Epithelial cell of prostate (primary cell): ENCODE measurements around the gene TRIP13.

Experiments used
- DNase-seq: peaks from one replicate; pipeline ENCODE4 v3.0.0-alpha.2; 2011; ENCODE audit warnings: low read depth, low spot score
- H3K27ac ChIP-seq: fragments of 450-650 bp; 2 replicates; pipeline ENCODE4 v1.5.1; 2017; ENCODE audit warnings: mild to moderate bottlenecking

Gene TRIP13

GRCh38 chr5:854217-854616 lies 38.5 kb upstream of the TRIP13 start:
- no peak for DNase-seq
- no peak overlapping the region for H3K27ac ChIP-seq

- no peak overlapping the region for H3K27ac ChIP-seq
Measured at GRCh38 chr5:854966-855743, 37.5 kb upstream of the TRIP13 start.

GRCh38 chr5:855771-856530 lies 36.7 kb upstream of the TRIP13 start:
- H3K27ac ChIP-seq = no peak overlapping the region
- no peak for DNase-seq

More at GRCh38 chr5:854966-855743, 37.5 kb upstream of the TRIP13 start:
- no peak for DNase-seq

DNA sequence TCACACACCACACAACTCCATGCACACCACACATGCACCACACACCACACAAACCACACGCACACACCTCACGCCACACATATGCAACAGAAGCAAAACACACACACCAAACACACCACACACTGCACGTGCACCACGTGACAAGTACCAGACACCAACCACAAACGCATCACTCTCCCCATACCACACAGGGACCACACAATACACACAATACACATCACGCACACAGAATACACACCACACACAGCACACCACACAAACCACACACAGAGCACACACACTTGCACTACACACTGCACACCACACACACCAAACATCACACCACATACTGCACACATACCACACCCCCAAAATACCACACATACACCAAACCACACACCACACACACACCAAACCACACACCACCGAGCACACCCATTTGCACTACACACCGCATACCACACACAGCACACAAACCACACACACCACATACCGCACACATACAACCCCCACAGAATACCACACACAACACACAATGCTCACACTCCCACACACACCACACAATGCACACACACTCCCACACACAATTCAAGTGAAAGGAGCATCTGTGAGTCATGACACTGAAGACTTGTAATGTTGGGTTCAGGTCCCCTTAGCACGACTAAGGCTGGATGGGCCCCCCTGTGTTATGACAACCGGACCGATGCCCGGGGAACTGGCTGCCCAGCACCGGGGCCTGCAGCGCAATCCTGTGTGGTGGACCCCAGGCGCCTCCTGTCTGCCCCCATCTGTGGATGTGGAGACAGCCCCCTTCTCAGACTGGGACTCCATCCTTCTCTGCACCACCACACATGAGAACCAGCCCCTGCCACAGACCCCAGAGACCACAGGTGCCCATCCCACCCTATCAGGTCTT lies 35.9 kb upstream of the TRIP13 start:
- DNase-seq = no peak

GRCh38 chr5:858726-859125 lies 34.0 kb upstream of the TRIP13 start:
- DNase-seq = no peak
- no peak overlapping the region for H3K27ac ChIP-seq

More for the DNA sequence above, 35.9 kb upstream of the TRIP13 start:
- H3K27ac ChIP-seq = no peak overlapping the region

DNA sequence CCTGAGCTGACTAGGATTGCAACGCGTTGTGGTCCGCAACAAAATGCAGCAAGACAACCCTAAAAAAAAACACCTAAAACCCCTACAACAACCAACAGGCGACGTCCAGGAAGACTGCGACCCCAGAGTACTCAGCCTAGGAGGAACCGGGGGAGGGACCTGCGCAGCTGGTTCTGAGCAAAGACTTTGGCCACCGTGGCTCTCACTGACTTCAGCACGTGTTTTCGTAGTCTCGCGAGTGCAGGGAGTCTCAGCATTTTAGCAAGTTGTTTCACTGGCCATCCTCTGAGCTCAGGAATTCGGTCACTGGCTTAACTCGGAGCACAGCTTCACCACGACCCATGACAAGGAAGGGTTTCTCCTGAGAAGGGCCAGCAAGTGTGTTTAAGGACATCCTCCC lies 33.3 kb upstream of the TRIP13 start:
- no peak overlapping the region for H3K27ac ChIP-seq
- DNase-seq = no peak

DNA sequence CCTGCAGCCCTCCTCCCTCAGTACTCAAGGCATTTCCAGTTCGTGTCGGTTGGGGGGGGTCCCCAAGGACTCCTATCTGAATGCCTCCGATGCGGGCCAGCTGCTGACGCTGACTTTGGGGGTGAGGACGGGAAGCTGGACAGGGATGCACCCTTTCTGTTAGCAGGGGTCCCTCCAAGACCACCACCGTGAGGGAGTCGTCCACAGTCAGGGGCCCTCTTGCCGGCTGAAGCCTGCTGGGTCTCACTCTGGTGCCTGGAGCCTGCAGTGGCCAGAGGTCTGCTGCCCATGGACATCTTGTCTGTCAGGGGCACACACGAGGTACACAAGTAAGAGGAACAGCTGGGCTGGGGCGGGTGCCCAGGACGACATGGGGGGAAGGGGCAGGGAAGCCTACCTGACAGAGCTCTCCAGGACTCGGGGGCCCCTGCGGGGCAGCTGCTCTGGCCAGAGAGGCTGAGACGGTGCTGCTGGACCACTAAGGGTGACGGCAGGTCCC lies 32.8 kb upstream of the TRIP13 start:
- no peak for DNase-seq
- H3K27ac ChIP-seq = no peak overlapping the region

DNA sequence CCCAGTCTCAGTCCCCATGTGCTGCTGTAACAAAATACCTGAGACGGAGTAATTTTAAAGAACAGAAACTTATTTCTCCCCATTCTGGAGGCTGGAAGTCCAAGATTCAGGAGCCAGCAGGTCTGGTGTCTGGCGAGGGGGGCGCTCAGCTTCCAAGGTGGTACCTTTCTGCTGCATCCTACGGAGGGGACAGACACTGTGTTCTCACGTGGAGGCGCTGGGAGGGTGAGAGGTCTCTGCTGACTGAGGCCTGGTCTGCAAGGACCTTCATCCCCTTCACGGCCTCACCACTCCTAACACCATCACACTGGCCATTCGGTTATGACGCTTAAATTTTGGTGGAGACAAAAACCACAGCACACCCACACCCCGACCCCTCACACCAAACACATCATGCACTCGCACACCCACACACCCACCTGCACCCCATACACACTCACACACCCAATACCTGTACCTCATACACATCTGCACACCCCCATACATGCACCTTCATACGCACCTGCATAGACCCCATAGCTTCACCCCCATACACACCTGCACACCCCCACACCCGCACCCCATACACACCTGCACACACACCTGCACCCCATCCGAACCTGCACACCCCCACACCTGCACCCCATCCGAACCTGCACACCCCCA lies 32.1 kb upstream of the TRIP13 start:
- H3K27ac ChIP-seq = no peak overlapping the region
- no peak for DNase-seq

DNA sequence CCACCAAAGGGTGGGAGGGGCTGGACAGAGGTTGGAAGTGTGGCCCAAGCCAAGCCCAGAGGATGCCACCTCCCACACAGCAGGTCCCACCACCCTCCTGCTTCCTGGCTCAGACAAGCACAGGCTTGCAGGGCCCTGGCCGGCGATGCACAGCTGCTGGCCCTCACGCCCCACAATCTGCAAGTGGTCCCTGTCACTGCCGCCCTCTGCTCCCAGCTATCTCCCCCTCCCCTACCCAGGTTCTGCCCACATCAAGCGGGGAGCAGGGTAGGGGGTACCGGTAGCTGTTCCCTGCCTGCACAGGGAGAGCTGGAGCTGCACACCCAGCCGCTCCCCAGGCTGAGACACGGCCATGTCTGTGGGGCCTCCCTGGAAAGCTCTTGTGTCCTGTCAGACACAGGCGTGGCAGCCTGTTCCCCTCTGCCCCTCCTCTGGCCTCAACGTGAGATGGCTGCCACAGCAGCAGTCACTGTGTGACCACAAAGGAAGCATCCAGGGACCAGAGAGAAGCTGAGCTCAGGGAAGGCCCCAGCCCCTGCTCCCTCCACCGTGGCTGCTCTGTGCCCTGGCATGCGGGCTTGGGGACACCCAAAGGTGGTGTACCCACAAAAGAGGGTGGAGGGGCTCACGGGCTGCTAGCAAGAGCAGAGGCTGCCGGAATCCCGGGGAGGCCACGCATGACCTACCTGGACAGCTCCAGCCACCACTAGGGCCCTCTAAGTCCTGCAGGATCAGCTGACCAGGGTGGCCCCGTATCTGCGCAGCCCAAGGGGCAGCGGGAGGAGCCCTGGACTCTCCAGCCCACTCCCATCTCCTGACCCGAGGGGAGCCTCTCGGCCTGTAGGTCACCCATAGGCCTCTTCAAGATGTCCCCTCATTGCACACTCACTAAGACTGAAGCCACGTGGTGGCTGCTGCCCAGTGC lies 31.0 kb upstream of the TRIP13 start:
- DNase-seq = no peak
- H3K27ac ChIP-seq = no peak overlapping the region

GRCh38 chr5:862367-863243 lies 30.1 kb upstream of the TRIP13 start:
- H3K27ac ChIP-seq = no peak overlapping the region
- DNase-seq = no peak

DNA sequence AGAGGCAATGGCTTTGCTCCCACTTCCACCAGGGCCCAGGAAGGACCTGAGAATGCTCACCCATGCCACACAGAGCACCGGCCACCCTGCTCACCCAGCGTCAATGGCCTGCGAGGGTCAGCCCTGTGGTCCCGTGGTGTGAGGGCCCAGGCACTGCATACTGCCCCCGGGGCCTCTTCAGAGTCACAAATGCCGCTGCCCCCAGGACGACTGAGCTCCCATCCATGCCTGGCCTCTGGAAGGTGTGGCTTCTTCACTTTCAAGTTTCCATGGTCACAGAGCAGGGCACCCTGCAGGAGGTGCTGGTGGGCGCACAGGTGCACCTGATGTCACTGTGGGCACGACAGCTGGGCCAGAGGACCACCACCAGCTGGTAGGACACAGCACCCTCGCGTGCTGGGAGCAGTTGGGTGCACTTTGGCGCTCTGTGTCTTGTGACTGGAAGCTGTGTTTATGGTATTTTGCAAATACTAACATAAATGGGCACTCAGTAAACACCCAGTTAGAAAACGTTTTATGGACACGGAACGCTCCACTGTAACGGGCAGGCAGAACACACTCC lies 29.4 kb upstream of the TRIP13 start:
- no peak for DNase-seq
- no peak overlapping the region for H3K27ac ChIP-seq

DNA sequence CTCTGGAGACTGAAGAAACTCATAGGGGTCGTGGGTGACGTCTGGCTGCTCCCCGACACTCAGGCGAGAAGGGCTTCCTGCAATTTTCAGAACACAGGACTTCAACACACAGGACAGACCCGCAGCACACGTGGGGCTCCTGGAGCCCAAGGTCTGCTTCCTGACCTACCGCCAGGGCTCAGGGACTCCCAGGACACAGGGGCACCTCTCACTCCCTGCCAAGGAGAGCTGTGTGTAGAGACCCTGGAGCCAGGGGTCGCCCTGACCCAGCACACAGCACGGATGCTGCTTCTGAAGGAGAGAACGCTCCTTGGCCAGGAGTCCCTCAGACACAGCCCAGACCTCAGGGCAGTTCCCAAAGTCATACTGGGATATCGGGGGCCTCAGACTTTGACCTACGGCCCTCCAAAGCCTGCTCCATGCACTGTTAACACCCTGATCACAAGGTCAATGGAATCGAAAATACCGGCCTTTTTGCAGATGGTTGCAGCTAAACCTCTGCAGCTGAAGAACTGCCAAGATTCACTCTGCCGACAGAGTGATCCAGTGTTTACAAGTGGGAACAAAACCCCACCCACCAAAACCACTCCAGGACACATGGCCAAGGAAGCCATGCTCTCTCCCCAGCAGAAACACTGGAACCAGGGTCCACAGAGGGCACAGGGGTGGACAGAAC lies 28.1 kb upstream of the TRIP13 start:
- H3K27ac ChIP-seq = no peak overlapping the region
- no peak for DNase-seq

- H3K27ac ChIP-seq = no peak overlapping the region
- no peak for DNase-seq
Measured at GRCh38 chr5:865168-865521, 27.5 kb upstream of the TRIP13 start.

DNA sequence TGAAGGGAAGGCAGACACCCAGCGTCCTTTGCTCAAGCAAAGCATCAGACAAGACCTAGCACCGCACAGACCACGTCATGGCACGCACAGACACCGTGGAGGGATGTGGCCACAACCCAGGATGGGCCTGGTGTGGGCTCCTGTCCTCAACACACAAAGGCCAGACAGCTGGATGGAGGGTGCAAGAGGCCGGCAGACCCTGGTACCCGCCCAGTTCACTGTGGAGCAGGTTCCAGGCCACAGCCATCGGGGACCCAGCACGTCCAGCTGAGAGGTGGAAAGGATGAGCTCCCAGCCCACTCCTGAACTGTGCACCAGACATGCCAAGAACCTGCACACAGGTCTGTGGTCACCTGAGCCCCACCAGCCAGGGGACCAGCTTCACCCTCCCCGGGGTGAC lies 26.9 kb upstream of the TRIP13 start:
- no peak for DNase-seq
- H3K27ac ChIP-seq = no peak overlapping the region

DNA sequence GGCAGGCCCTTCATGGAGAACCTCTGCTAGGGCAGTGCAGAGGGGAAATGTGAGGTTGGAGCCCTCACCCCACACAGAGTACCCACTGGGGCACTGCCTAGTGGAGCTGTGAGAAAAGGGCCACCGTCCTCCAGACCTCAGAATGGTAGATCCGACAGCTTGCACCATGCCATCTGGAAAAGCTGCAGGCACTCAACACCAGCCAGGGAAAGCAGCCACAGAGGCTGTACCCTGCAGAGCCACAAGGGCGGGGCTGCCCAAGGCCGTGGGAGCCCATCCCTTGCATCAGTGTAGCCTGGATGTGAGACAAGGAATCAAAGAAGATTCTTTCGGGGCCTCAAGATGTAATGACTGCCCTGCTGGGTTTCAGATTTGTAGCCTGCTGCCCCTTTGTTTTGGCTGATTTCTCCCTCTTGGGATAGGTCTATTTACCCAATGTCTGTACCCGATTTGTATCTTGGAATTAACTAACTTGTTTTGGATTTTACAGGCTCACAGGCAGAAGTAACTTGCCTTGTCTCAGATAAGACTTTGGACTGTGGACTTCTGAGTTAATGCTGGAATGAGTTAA lies 25.3 kb upstream of the TRIP13 start:
- DNase-seq = no peak
- no peak overlapping the region for H3K27ac ChIP-seq

DNA sequence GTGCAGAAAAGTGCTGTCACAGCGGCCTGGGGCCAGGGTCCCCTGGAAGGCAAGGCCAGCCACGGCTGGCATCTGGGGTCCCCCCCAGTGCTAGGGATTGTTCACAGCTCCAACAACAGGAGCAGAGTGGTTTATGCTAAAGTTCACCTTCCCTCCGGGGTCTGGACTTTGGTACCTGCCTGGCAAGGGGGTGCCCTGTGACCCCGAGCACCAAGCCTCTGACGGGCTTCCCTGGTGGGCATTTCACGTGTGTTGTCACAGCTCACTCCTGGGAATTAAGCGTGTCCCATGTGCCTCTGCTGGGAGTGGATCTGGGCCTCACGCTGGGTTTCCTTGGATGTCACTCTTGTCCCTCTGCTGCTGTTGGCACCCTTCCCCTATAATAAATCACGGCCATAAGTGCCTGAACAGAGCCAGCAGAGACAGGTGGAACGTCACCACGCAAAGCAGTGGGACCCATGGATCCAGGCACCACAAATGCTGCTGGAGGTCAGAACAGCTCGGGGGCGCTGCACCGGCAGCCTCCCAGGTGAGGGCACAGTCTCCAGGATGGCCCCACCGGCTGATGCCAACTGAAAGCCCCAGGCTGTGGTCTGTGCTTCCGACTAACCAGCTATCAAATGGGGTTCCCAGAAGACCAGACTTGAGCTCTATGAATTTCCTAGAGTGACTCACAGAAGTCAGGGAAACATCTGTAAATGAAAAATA lies 24.1 kb upstream of the TRIP13 start:
- H3K27ac ChIP-seq = no peak overlapping the region
- DNase-seq = no peak
